Erythroblast (primary cell): Measurements from ENCODE around the gene SMIM10L2A.

ENCODE experiments used
- GATA1 ChIP-seq: IDR thresholded peaks from 2 replicates; pipeline ENCODE4 v1.6.1; 2011; ENCODE audit warnings: low read depth, mild to moderate bottlenecking, control low read depth, low read length, moderate library complexity
- POLR2A ChIP-seq: IDR thresholded peaks from 2 replicates; pipeline ENCODE4 v1.6.1; 2011; ENCODE audit warnings: mild to moderate bottlenecking, low read length

DNA sequence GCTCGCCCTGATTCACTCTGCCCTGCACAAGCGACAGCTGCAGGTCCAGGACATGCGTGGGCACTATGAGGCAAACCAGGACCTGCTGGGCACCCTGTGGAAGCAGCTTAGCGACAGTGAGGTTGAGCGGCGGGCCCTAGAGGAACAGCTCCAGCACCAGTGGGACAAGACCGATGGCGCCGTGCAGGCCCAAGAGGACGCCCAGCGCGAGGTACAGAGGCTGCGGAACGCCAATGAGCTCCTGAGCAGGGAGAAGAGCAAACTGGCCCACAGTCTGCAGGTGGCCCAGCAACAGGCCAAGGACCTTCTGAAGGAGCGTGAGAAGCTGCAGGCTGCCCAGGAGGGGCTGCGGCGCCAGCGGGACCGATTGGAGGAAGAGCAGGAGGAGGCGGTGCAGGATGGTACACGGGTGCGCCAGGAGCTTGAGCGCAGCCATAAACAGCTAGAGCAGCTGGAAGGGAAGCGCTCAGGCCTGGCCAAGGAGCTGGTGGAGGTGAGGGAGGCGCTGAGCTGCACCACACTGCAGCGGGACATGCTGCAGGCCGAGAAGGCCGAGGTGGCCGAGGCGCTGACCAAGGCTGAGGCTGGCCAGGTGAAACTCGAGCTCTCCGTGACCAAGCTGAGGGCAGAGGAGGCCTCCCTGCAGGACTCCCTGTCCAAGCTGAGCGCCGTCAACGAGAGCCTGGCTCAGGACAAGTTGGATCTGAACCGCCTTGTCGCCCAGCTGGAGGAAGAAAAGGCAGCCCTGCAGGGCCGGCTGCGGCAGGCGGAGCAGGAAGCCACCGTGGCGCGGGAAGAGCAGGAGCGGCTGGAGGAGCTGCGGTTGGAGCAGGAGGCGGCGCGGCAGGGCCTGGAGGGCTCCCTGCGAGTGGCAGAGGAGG lies 12.8 kb downstream of the SMIM10L2A start:
- TF ChIP-seq POLR2A, result no peak
- no peak for TF ChIP-seq GATA1
